Coronary artery (tissue), 2 donors: ENCODE results near the gene LRRC4C.

Source experiments
- DNase-seq: peaks from one replicate; pipeline ENCODE4 v3.0.0-alpha.2; 2017; ENCODE audit warnings: low spot score
- H3K27ac ChIP-seq, 2 donors: fragments of 200-600 bp; sonication (generic); one replicate each; pipeline ENCODE4 v1.5.1; 2016 to 2019
- H3K4me3 ChIP-seq: fragments of 200-600 bp; sonication (generic); 2 replicates; pipeline ENCODE4 v1.5.1; 2016; ENCODE audit warnings: mild to moderate bottlenecking, moderate library complexity
- TF ChIP-seq, protein P1 (sequence below): fragments of 200-600 bp; sonication (generic); IDR thresholded peaks from one replicate; pipeline ENCODE4 v1.5.1; 2019; ENCODE audit warnings: antibody characterized with exemption

Gene LRRC4C

DNA sequence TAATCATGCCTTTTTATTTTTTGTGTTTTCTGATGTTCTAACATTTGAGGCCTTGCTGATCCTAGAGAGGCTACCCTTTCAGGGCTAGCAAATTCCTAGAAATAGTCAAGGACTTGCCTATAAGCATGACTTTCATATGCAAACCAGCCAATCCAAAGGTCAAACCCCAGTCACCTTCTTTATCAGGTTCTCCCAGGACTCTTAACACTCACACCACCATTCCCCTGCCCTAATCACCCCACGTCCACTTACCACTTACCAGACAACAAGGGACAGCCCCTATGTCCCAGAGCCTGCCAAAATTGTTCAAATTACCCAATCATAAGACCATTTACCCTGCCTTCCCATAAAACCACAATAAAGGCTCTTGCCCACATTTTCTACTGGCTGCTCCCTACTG is 1339.8 kb downstream of the LRRC4C start:
- no peak overlapping the region for H3K27ac ChIP-seq
- no peak overlapping the region for H3K4me3 ChIP-seq
- no peak for DNase-seq
- TF ChIP-seq, protein P1, sequence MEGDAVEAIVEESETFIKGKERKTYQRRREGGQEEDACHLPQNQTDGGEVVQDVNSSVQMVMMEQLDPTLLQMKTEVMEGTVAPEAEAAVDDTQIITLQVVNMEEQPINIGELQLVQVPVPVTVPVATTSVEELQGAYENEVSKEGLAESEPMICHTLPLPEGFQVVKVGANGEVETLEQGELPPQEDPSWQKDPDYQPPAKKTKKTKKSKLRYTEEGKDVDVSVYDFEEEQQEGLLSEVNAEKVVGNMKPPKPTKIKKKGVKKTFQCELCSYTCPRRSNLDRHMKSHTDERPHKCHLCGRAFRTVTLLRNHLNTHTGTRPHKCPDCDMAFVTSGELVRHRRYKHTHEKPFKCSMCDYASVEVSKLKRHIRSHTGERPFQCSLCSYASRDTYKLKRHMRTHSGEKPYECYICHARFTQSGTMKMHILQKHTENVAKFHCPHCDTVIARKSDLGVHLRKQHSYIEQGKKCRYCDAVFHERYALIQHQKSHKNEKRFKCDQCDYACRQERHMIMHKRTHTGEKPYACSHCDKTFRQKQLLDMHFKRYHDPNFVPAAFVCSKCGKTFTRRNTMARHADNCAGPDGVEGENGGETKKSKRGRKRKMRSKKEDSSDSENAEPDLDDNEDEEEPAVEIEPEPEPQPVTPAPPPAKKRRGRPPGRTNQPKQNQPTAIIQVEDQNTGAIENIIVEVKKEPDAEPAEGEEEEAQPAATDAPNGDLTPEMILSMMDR = no peak

DNA sequence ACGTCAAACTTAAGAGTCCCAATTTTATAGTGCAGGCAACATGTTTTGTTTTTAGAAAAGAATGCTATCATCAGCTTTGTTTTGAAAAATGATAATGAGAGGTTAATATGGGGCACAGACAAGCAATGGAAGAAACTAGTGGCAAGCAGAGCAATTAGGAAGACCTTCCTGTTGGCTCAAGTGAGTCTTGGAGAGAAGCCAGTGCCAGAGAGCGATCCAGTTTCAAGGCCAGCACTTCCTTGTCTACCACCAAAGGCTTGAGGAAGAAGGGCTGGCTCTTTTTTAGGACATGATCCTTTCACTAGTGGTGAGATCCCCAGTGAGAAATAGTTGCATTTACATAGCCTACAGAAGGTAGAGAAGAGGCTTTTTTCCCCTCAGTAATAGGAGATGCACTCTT is 1340.7 kb downstream of the LRRC4C start:
- DNase-seq = no peak
- no peak overlapping the region for H3K27ac ChIP-seq
- TF ChIP-seq, protein P1 = no peak
- no peak overlapping the region for H3K4me3 ChIP-seq

DNA sequence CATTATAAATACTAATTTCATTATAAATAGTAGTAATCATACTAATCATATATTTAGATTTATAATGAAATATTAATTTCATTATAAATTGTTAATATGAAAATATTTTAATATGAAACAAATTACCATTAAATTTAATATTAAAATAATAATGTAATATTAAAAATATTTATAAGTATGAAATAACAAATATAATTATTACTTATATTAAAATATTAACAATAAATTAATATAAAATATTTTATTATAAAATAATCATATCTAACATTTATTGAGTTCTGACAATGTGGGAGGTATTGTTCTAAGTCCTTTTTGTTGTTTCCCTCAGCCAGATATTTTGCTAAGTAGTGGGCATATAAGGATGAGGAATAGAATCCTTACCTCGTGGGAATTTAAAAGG is 1341.4 kb downstream of the LRRC4C start:
- no peak overlapping the region for H3K4me3 ChIP-seq
- DNase-seq = no peak
- TF ChIP-seq, protein P1 = no peak
- H3K27ac ChIP-seq = no peak overlapping the region

DNA sequence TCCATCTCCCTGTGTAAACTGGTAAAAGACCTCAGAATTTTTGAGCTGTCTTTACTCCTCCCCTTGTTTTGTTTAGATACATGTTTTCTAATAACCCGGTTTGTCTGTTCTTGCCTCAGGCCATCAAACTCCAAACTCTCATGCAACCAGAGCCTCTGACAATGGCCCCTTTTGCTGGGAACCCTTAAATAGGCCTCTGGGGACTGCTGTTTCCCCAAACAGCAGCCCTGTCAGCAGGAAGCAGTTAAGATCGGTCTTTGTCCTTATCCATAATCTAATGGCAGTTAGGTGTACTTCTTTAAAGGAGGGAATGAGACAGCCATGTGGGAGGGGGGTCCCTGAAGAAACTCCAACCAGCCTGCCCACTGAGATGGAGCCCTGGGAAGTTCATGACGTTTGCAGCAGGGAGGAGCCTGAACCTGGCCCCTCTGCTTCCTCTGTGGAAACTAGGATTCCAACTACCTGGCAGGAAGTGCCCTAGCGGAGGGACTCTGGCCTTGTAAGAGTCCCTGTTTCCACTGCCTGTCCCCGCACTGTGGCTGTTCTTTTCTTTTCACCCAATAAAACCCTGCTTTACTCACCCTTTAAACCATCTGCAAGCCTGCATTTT is 1354.4 kb downstream of the LRRC4C start:
- TF ChIP-seq, protein P1 = no peak

DNA sequence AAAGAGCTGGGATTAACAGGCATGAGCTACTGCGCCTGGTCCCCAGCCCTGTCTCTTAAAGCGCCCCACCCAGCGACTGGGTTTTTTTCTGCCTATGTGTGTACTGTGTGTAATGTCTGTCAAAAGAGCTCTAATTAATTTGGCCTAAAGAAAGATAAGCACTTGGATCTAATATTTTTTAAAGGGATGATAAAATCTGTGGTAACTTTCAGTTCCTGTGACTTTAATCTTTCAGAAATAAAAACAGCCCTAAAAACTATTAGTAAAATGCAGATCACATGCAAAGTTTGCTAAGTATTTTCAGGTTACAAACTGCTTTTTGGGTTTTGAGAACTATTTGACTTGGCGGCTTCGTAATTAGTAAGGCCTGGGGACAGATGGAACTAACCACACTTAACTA is 1358.7 kb downstream of the LRRC4C start:
- DNase-seq = no peak
- Histone ChIP-seq H3K4me3 (no peak overlapping the region), H3K27ac (no peak overlapping the region)
- TF ChIP-seq, protein P1 = no peak

More for the DNA sequence above, 1354.4 kb downstream of the LRRC4C start:
- Histone ChIP-seq H3K4me3 (no peak overlapping the region), H3K27ac (no peak overlapping the region)
- DNase-seq = no peak

DNA sequence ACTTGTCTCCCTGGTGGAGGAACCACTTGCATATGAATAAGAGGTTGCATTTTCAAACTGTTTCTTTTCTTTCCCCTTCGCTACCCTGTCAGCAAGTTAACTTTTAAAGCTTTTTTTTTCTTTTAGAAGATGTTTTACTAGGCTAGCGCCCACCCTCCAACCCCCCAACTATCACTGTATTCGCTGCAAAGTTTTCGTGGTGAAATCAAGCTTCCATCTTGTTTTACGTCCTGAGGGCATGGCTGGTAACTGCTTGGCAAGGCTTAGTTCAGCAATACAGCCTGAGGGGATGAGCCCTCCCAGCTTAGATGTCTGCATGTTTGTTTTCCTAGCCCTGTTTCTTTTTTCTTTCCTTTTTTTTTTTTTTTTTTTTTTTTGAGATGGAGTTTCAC is 1359.3 kb downstream of the LRRC4C start:
- Histone ChIP-seq H3K27ac (no peak overlapping the region), H3K4me3 (no peak overlapping the region)
- TF ChIP-seq, protein P1 = no peak
- DNase-seq = no peak

DNA sequence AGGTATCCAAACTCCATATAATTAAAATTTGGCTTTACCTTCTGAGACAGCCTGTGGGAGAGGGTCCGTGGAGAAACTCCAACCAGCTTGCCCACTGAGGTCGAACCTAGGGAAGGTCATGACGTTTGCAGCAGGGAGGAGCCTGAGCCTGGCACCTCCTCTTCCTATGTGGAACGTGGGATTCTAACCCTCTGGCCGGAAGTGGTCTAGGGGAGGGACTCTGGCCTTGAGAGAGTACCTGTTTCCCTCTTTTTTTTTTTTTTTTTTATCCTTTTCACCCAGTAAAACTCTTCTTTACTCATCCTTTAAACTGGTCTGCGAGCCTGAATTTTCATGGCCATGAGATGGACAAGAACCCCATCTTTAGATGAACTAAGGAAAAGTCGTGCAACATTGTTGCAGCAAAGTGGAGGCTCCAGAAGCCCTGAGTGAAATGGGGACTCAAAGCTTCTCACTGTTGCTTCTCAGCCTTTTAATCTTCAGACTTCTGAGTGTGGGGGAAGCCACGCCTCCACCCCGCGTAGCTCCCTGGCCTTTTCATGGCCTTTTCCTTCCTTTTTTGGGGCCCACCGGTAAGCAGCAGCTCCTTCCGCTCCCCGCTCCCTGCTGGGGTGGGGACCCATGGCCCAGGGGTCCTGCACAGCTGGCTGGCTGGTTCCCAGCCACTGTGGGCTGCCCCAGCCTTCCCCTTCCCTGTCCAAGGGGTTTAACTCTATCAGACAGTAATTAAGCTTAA is 1359.9 kb downstream of the LRRC4C start:
- TF ChIP-seq, protein P1 = no peak
- Histone ChIP-seq H3K27ac (no peak overlapping the region), H3K4me3 (no peak overlapping the region)
- no peak for DNase-seq
